GM23338 (cell line): Measurements from ENCODE around the gene KLHDC8A.

ENCODE experiments used
- ETS1 ChIP-seq: IDR thresholded peaks from 2 replicates; pipeline ENCODE4 v1.6.1; 2016; ENCODE audit warnings: antibody characterized with exemption
- EZH2 ChIP-seq: fragments of 200-600 bp; sonication (generic); IDR thresholded peaks from one replicate; pipeline ENCODE4 v1.8.0; 2017; ENCODE audit warnings: antibody characterized with exemption, mild to moderate bottlenecking, low read depth; ENCODE audit not compliant: unreplicated experiment
- JUNB ChIP-seq: IDR thresholded peaks from one replicate; pipeline ENCODE4 v1.6.1; 2016; ENCODE audit warnings: antibody characterized with exemption; ENCODE audit not compliant: unreplicated experiment
- POLR2AphosphoS5 ChIP-seq: IDR thresholded peaks from 2 replicates; pipeline ENCODE4 v1.6.1; 2016; ENCODE audit warnings: antibody characterized with exemption, low read depth
- ZNF114 ChIP-seq: fragments of 250-450 bp; sonication (Bioruptor Pico); IDR thresholded peaks from 2 replicates; pipeline ENCODE4 v1.5.0; 2020; ENCODE audit warnings: mild to moderate bottlenecking, moderate library complexity
- TF ChIP-seq, protein P1 (sequence below), 2 experiments: fragments of 200-600 bp in 1 of 2; sonication (generic) in 1 of 2; conservative IDR thresholded peaks; 2 replicates each; pipeline versions ENCODE4 v1.5.1 to v1.6.1; 2016 to 2017; ENCODE audit warnings: antibody characterized with exemption in 2 of 2, low read depth in 2 of 2, mild to moderate bottlenecking in 2 of 2, moderate library complexity in 1 of 2

DNA sequence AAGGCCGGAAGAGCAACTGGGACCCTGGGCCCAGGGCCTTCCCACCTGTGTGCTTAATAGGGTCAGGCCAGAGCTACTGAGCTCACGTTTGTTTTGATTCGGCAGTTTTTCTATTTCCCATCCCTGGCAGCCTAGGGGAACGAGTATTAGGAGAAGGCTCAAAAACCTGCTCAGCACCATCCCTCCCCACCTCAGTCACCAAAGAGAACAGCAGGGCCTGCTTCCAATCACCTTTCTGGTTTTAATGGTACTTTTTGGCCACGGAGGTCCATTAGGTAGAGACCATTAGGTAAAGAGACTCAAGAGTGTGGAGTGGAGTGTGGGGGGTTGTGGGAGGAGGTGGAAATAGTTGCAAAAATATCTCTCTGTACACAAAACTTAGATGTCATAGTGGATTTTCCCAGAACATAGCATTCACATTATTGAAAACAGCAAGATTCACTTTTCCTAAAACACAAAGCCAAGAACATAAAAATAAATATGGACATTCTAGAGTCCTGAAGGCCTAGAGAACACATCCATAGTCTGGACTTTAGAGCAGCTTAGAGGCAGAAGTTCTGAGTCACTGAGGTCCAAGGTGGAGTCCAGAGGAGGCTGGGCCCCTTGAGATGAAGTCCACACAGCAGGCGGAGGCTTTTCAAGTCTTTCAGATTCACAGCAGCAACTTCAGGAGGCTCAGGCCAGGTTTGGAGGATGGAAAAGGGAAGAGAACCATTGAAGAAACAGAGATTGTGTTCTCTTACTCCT, 54.7 kb downstream of the KLHDC8A start:
- no peak for TF ChIP-seq JUNB
- no peak for TF ChIP-seq ZNF114
- TF ChIP-seq, protein P1, sequence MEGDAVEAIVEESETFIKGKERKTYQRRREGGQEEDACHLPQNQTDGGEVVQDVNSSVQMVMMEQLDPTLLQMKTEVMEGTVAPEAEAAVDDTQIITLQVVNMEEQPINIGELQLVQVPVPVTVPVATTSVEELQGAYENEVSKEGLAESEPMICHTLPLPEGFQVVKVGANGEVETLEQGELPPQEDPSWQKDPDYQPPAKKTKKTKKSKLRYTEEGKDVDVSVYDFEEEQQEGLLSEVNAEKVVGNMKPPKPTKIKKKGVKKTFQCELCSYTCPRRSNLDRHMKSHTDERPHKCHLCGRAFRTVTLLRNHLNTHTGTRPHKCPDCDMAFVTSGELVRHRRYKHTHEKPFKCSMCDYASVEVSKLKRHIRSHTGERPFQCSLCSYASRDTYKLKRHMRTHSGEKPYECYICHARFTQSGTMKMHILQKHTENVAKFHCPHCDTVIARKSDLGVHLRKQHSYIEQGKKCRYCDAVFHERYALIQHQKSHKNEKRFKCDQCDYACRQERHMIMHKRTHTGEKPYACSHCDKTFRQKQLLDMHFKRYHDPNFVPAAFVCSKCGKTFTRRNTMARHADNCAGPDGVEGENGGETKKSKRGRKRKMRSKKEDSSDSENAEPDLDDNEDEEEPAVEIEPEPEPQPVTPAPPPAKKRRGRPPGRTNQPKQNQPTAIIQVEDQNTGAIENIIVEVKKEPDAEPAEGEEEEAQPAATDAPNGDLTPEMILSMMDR (conservative IDR thresholded peaks at IDR 0.05; ENCODE audit: low read depth in 2 of 2), result no peak
- TF ChIP-seq POLR2AphosphoS5, result no peak
- no peak for TF ChIP-seq EZH2
- TF ChIP-seq ETS1, result no peak
